Central memory CD8-positive, alpha-beta T cell (primary cell): ENCODE data around the gene NT5C2.

ENCODE experiments used
- ATAC-seq: fragments of 150-1000 bp; cut with Tn5 transposase; replicated peaks from 2 replicates; pipeline ENCODE4 v1.10.0; 2022; ENCODE audit warnings: mild to moderate bottlenecking, moderate FRiP score, moderate number of reproducible peaks; ENCODE audit not compliant: poor library complexity, severe bottlenecking; ENCODE audit errors: extremely low read depth
- DNase-seq, 2 donors: peaks; one replicate each; pipeline ENCODE4 v3.0.0; 2021; ENCODE audit warnings: low spot score in 2 of 2
- H3K27ac Mint-ChIP-seq: one replicate; pipeline ENCODE4 v1.8.0; 2022; ENCODE audit warnings: low read depth, mild to moderate bottlenecking, moderate library complexity, mixed read lengths
- H3K27me3 Mint-ChIP-seq: one replicate; pipeline ENCODE4 v1.8.0; 2022; ENCODE audit warnings: mixed read lengths
- H3K36me3 Mint-ChIP-seq: one replicate; pipeline ENCODE4 v1.8.0; 2022; ENCODE audit warnings: mild to moderate bottlenecking, moderate library complexity, mixed read lengths; ENCODE audit not compliant: insufficient read depth
- H3K4me1 Mint-ChIP-seq: one replicate; pipeline ENCODE4 v1.8.0; 2022; ENCODE audit warnings: mixed read lengths
- H3K4me3 Mint-ChIP-seq: one replicate; pipeline ENCODE4 v1.8.0; 2022; ENCODE audit warnings: mild to moderate bottlenecking, moderate library complexity, mixed read lengths
- H3K9me3 Mint-ChIP-seq: one replicate; pipeline ENCODE4 v1.8.0; 2022; ENCODE audit warnings: mixed read lengths

NT5C2 gene

GRCh38 chr10:103106539-103106938 is 86.5 kb downstream of the NT5C2 start:
- Mint-ChIP-seq H3K27me3 (no peaks in the 10 kb centered on the region), H3K36me3 (peaks cover 10% of the 10 kb centered on the region), H3K9me3 (no peaks in the 10 kb centered on the region), H3K27ac (no peak overlapping the region), H3K4me1 (peaks cover 11% of the 10 kb centered on the region), H3K4me3 (no peak overlapping the region)
- DNase-seq (no peak), ATAC-seq (no peak)

GRCh38 chr10:103105462-103105861 is 87.6 kb downstream of the NT5C2 start:
- Mint-ChIP-seq H3K27ac (no peak overlapping the region), H3K27me3 (no peaks in the 10 kb centered on the region), H3K4me1 (peaks cover 6% of the 10 kb centered on the region), H3K36me3 (peaks cover 13% of the 10 kb centered on the region), H3K4me3 (no peak overlapping the region), H3K9me3 (no peaks in the 10 kb centered on the region)
- no peak for ATAC-seq
- DNase-seq: no peak

GRCh38 chr10:103104721-103105120 is 88.4 kb downstream of the NT5C2 start:
- Mint-ChIP-seq H3K27me3 (no peaks in the 10 kb centered on the region), H3K4me3 (no peak overlapping the region), H3K27ac (no peak overlapping the region), H3K9me3 (no peaks in the 10 kb centered on the region), H3K4me1 (peaks cover 6% of the 10 kb centered on the region), H3K36me3 (peaks cover 17% of the 10 kb centered on the region)
- DNase-seq (no peak), ATAC-seq (no peak)

GRCh38 chr10:103103989-103104388 is 89.1 kb downstream of the NT5C2 start:
- no peaks in the 10 kb centered on the region for H3K9me3 Mint-ChIP-seq
- no peak overlapping the region for H3K4me3 Mint-ChIP-seq
- ATAC-seq (no peak), DNase-seq (no peak)
- no peaks in the 10 kb centered on the region for H3K27me3 Mint-ChIP-seq
- peaks cover 20% of the 10 kb centered on the region for H3K36me3 Mint-ChIP-seq
- peaks cover 6% of the 10 kb centered on the region for H3K4me1 Mint-ChIP-seq
- H3K27ac Mint-ChIP-seq: no peak overlapping the region

- DNase-seq: no peak
- ATAC-seq: no peak
- no peaks in the 10 kb centered on the region for H3K27me3 Mint-ChIP-seq
- H3K27ac Mint-ChIP-seq: peak overlapping the region; percentile 15
- H3K4me3 Mint-ChIP-seq: no peak overlapping the region
- H3K36me3 Mint-ChIP-seq: peaks cover 27% of the 10 kb centered on the region
- no peaks in the 10 kb centered on the region for H3K9me3 Mint-ChIP-seq
- peaks cover 6% of the 10 kb centered on the region for H3K4me1 Mint-ChIP-seq
Observed at GRCh38 chr10:103102195-103102594, 90.9 kb downstream of the NT5C2 start.

GRCh38 chr10:103100620-103101019 is 92.5 kb downstream of the NT5C2 start:
- no peak overlapping the region for H3K4me3 Mint-ChIP-seq
- H3K4me1 Mint-ChIP-seq: no peaks in the 10 kb centered on the region
- H3K9me3 Mint-ChIP-seq: no peaks in the 10 kb centered on the region
- no peak overlapping the region for H3K27ac Mint-ChIP-seq
- peaks cover 26% of the 10 kb centered on the region for H3K36me3 Mint-ChIP-seq
- no peaks in the 10 kb centered on the region for H3K27me3 Mint-ChIP-seq
- ATAC-seq (no peak), DNase-seq (no peak)

GRCh38 chr10:103098240-103098639 is 94.8 kb downstream of the NT5C2 start:
- Mint-ChIP-seq H3K4me3 (no peak overlapping the region), H3K36me3 (peaks cover 38% of the 10 kb centered on the region), H3K27me3 (no peaks in the 10 kb centered on the region), H3K4me1 (no peaks in the 10 kb centered on the region), H3K9me3 (no peaks in the 10 kb centered on the region), H3K27ac (no peak overlapping the region)
- no peak for ATAC-seq
- no peak for DNase-seq

- Mint-ChIP-seq H3K27ac (no peak overlapping the region), H3K27me3 (no peaks in the 10 kb centered on the region), H3K36me3 (peaks cover 45% of the 10 kb centered on the region), H3K4me3 (no peak overlapping the region), H3K4me1 (no peaks in the 10 kb centered on the region), H3K9me3 (no peaks in the 10 kb centered on the region)
- ATAC-seq (no peak), DNase-seq (no peak)
Observed at GRCh38 chr10:103096130-103096529, 96.9 kb downstream of the NT5C2 start.

- Mint-ChIP-seq H3K27ac (no peak overlapping the region), H3K36me3 (peaks cover 52% of the 10 kb centered on the region), H3K4me1 (no peaks in the 10 kb centered on the region), H3K4me3 (no peak overlapping the region), H3K9me3 (no peaks in the 10 kb centered on the region), H3K27me3 (no peaks in the 10 kb centered on the region)
- DNase-seq (no peak), ATAC-seq (no peak)
Observed at GRCh38 chr10:103095005-103095404, 98.1 kb downstream of the NT5C2 start.

GRCh38 chr10:103090911-103091310 is 102.2 kb downstream of the NT5C2 start:
- ATAC-seq (no peak), DNase-seq (no peak)
- Mint-ChIP-seq H3K27ac (no peak overlapping the region), H3K4me3 (no peak overlapping the region), H3K27me3 (no peaks in the 10 kb centered on the region), H3K4me1 (no peaks in the 10 kb centered on the region), H3K9me3 (no peaks in the 10 kb centered on the region), H3K36me3 (peaks cover 58% of the 10 kb centered on the region)

- Mint-ChIP-seq H3K27ac (no peak overlapping the region), H3K27me3 (no peaks in the 10 kb centered on the region), H3K4me3 (no peak overlapping the region), H3K4me1 (no peaks in the 10 kb centered on the region), H3K36me3 (peaks cover 65% of the 10 kb centered on the region), H3K9me3 (no peaks in the 10 kb centered on the region)
- ATAC-seq (no peak), DNase-seq (no peak)
Observed at GRCh38 chr10:103089493-103089892, 103.6 kb downstream of the NT5C2 start.

- Mint-ChIP-seq H3K9me3 (no peaks in the 10 kb centered on the region), H3K4me3 (no peak overlapping the region), H3K27ac (no peak overlapping the region), H3K27me3 (no peaks in the 10 kb centered on the region), H3K36me3 (peaks cover 50% of the 10 kb centered on the region), H3K4me1 (no peaks in the 10 kb centered on the region)
- ATAC-seq: no peak
- DNase-seq: no peak
Observed at GRCh38 chr10:103086799-103087198, 106.3 kb downstream of the NT5C2 start.

GRCh38 chr10:103086261-103086660 is 106.8 kb downstream of the NT5C2 start:
- Mint-ChIP-seq H3K4me1 (no peaks in the 10 kb centered on the region), H3K27me3 (no peaks in the 10 kb centered on the region), H3K36me3 (peaks cover 44% of the 10 kb centered on the region), H3K27ac (no peak overlapping the region), H3K9me3 (no peaks in the 10 kb centered on the region), H3K4me3 (no peak overlapping the region)
- ATAC-seq (no peak), DNase-seq (no peak)

- no peaks in the 10 kb centered on the region for H3K27me3 Mint-ChIP-seq
- H3K27ac Mint-ChIP-seq: no peak overlapping the region
- H3K4me1 Mint-ChIP-seq: no peaks in the 10 kb centered on the region
- ATAC-seq: no peak
- no peaks in the 10 kb centered on the region for H3K9me3 Mint-ChIP-seq
- H3K4me3 Mint-ChIP-seq: no peak overlapping the region
- H3K36me3 Mint-ChIP-seq: peaks cover 23% of the 10 kb centered on the region
- no peak for DNase-seq
Observed at GRCh38 chr10:103083977-103084320, 109.1 kb downstream of the NT5C2 start.
